ENCODE results near the gene DPP10.
"Not testable (repeated sequence)": the region's sequence is repeated elsewhere in the genome, so short reads cannot be mapped to it uniquely, and the experiment has no call there.

Gene DPP10

GRCh38 chr2:114729026-114729425 is 286.6 kb downstream of the DPP10 start:
- peak; percentile 30 for DNase-seq

- DNase-seq = no peak
Observed at GRCh38 chr2:114735126-114735525, 292.7 kb downstream of the DPP10 start.

- DNase-seq = no peak
Observed at GRCh38 chr2:114742245-114742644, 299.8 kb downstream of the DPP10 start.

GRCh38 chr2:114745700-114746099 is 303.3 kb downstream of the DPP10 start:
- no peak for DNase-seq

GRCh38 chr2:114748175-114748574 is 305.7 kb downstream of the DPP10 start:
- DNase-seq = not testable (repeated sequence)

- no peak for DNase-seq
Observed at GRCh38 chr2:114752425-114752824, 310.0 kb downstream of the DPP10 start.

- no peak for DNase-seq
Observed at GRCh38 chr2:114753145-114753544, 310.7 kb downstream of the DPP10 start.

- DNase-seq = no peak
Observed at GRCh38 chr2:114754907-114755563, 312.6 kb downstream of the DPP10 start.

GRCh38 chr2:114762376-114762775 is 319.9 kb downstream of the DPP10 start:
- no peak for DNase-seq

GRCh38 chr2:114762986-114763385 is 320.5 kb downstream of the DPP10 start:
- DNase-seq = no peak

GRCh38 chr2:114769110-114769509 is 326.7 kb downstream of the DPP10 start:
- no peak for DNase-seq

GRCh38 chr2:114769991-114770390 is 327.6 kb downstream of the DPP10 start:
- DNase-seq = no peak

- DNase-seq = no peak
Observed at GRCh38 chr2:114784046-114784445, 341.6 kb downstream of the DPP10 start.

GRCh38 chr2:114784890-114785583 is 342.6 kb downstream of the DPP10 start:
- DNase-seq = no peak

- no peak for DNase-seq
Observed at GRCh38 chr2:114786901-114787300, 344.5 kb downstream of the DPP10 start.

GRCh38 chr2:114787486-114787885 is 345.0 kb downstream of the DPP10 start:
- no peak for DNase-seq

- no peak for DNase-seq
Observed at GRCh38 chr2:114789989-114790388, 347.5 kb downstream of the DPP10 start.

- no peak for DNase-seq
Observed at GRCh38 chr2:114797540-114797939, 355.1 kb downstream of the DPP10 start.

GRCh38 chr2:114797942-114798341 is 355.5 kb downstream of the DPP10 start:
- no peak for DNase-seq

- DNase-seq = no peak
Observed at GRCh38 chr2:114800371-114800770, 357.9 kb downstream of the DPP10 start.

- DNase-seq = no peak
Observed at GRCh38 chr2:114805195-114805594, 362.8 kb downstream of the DPP10 start.

- DNase-seq = no peak
Observed at GRCh38 chr2:114810092-114810491, 367.7 kb downstream of the DPP10 start.

- DNase-seq = no peak
Observed at GRCh38 chr2:114812261-114812660, 369.8 kb downstream of the DPP10 start.

GRCh38 chr2:114814355-114814754 is 371.9 kb downstream of the DPP10 start:
- DNase-seq = no peak

GRCh38 chr2:114821055-114821454 is 378.6 kb downstream of the DPP10 start:
- no peak for DNase-seq
